GM13976 (cell line): ENCODE measurements around the gene SPINK8.

ENCODE experiments used
- DNase-seq: peaks from one replicate; pipeline ENCODE4 v3.0.0; 2012; ENCODE audit warnings: low spot score
- in situ Hi-C: fragments of 300-500 bp; cut with MboI; formaldehyde crosslinking; loops from one replicate; pipeline ENCODE4 v1.12.0; 2022; ENCODE audit warnings: low sequenced_read_pairs, mixed read lengths, inconsistent platforms; ENCODE audit not compliant: unreplicated experiment
- TF ChIP-seq, protein P1 (sequence below): IDR thresholded peaks from 2 replicates; pipeline ENCODE4 v1.5.1; 2012; ENCODE audit warnings: borderline replicate concordance, mild to moderate bottlenecking; ENCODE audit not compliant: insufficient read depth; ENCODE audit errors: extremely low read depth, missing control alignments, control extremely low read depth

SPINK8 gene

DNA sequence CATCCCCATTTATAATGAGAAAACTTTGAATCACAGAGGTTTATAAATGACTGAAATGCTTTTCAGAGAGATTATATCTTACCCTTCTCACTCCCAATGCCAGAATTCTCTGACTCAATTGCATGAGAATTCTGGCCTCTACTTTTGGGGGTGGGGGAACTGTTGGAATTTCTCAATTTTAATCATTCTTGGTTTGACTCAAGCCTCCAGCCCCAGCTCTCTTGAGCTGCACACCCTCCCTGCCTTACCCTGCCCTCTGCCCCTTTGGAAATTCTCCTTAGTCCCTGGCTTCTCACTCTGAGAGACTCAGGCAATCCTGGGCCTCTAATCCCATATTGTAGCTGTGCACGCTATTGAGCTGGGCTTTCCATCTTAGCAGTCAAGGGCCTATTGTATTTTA lies 48.3 kb downstream of the SPINK8 start:
- no peak for DNase-seq
- TF ChIP-seq, protein P1, sequence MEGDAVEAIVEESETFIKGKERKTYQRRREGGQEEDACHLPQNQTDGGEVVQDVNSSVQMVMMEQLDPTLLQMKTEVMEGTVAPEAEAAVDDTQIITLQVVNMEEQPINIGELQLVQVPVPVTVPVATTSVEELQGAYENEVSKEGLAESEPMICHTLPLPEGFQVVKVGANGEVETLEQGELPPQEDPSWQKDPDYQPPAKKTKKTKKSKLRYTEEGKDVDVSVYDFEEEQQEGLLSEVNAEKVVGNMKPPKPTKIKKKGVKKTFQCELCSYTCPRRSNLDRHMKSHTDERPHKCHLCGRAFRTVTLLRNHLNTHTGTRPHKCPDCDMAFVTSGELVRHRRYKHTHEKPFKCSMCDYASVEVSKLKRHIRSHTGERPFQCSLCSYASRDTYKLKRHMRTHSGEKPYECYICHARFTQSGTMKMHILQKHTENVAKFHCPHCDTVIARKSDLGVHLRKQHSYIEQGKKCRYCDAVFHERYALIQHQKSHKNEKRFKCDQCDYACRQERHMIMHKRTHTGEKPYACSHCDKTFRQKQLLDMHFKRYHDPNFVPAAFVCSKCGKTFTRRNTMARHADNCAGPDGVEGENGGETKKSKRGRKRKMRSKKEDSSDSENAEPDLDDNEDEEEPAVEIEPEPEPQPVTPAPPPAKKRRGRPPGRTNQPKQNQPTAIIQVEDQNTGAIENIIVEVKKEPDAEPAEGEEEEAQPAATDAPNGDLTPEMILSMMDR: no peak
- in situ Hi-C loops: no loop called here

DNA sequence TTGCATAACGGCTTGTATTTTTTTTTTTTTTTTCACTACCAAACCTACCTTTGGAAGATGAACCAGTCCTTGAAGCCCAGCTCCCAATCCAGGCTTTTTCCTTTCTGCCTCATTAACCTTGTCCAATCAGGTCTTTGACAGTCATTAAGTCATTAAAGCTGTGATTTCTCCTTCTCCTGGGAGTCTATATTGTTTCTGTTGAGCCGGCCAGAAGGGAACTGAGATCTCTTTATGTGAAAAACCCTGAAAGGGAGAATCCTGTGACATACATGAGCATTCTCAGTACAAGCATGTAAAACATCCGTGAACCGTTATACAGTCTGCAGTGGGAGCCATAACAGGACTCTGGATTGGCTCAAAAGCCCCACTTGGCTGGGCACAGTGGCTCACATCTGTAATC lies 52.6 kb downstream of the SPINK8 start:
- TF ChIP-seq, protein P1: no peak
- in situ Hi-C loops: no loop called here
- no peak for DNase-seq

DNA sequence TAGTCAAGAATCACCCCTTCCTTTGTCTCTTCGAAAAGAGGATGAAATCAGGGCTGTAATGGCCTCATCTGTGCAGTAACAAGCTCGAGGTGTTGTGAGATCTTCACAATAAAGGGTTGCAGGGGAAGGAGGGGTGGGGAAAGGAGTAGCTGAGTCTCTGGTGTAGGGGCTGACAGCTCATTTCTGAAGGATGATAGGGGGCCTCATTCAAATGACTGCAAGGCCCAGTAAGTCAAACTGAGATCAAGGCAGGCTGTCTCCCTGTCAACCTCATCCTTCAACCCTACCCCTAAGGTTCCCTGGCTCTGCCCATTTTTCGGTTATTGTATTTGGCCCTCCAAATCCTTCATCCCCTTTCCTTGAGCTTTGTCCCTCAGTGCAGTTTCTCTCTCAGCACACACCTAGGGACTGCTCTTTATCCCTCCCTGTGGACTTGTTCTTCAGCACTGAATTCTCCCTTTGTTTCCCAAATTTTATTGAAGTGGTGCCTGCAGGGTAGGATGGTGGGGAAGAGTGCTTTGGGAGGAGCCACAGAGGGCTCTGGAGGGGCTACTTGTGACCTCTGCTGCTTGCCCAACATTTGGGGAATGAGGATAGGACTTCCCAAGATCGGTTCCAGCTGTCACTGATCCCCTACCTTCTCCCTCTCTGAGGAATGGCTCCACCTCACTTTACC lies 54.4 kb downstream of the SPINK8 start:
- DNase-seq: no peak
- TF ChIP-seq, protein P1: no peak
- in situ Hi-C loops: loop anchor here (10.0 kb wide), 1 partner anchor 156 kb away; the partner anchor contains the start of gene PLXNB1

GRCh38 chr3:48276911-48277641 lies 56.4 kb downstream of the SPINK8 start:
- no peak for DNase-seq
- in situ Hi-C loops: loop anchor here (10.0 kb wide), 1 partner anchor 158 kb away; the partner anchor contains the start of gene PLXNB1
- TF ChIP-seq, protein P1: no peak

DNA sequence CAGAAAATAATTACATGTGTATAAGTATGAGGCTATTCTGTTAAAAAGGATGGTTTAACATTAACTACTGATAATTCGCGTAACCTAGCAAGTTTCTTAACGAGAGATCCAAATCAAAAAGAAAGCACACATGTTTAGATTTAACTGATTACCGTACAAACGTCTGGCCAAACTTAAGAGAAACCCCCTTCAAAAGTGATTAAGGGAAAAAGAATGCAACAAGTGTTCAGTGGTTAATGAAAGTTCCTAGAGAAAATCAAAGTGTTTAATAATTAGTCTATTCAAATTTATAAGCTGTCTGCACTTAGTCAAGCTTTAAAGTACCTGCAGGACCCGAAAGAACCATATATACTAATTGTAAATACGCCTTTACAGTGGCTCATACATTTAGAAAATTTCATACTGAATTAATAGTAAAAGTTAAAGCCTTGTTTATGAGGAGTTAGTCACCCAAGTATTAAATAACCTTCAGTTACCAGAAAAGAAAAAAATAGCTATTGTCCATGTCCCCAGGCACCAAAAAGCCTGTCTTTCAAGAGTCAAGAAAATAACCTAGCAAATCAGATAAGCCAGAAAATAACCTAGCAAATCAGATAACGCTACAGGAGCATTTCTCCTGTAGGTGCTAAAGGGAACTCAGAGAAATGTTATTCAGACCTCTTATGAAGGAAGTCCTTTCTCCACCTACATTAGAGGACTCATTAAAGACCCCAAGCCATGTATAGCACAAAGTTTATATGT lies 58.0 kb downstream of the SPINK8 start:
- no peak for DNase-seq
- TF ChIP-seq, protein P1: no peak
- in situ Hi-C loops: loop anchor here (10.0 kb wide), 1 partner anchor 159 kb away; the partner anchor contains the start of gene PLXNB1

DNA sequence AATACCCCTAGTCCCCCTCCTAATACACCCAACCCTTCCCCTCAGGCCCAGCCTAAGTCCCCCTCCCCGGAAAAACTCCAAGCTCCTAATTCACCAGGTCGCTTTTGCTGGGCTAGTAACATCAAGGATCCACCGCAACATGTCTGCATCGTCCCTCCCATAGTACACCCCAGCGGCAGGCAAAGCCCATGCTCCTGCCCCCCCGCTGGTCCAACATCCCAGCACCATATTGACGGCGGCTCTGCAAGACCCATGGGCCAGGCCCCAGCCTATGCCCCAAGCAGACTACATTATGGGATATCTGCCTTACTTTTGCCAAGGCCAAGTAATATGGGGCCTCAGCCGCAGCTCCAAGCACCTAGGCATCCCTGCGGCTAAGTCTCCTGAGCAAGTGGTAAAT lies 59.0 kb downstream of the SPINK8 start:
- TF ChIP-seq, protein P1: no peak
- no peak for DNase-seq
- in situ Hi-C loops: loop anchor here (10.0 kb wide), 1 partner anchor 160 kb away; the partner anchor contains the start of gene PLXNB1
